Activated CD8-positive, alpha-beta memory T cell treated with anti-CD3 and anti-CD28 coated beads, Interleukin-2, amount 50 U/mL, for 4 hours (primary cell): ENCODE data around the gene CLEC18A.
"Not testable (repeated sequence)": the region's sequence is repeated elsewhere in the genome, so short reads cannot be mapped to it uniquely, and the experiment has no call there.

Experiments used
- DNase-seq: peaks from one replicate; pipeline ENCODE4 v3.0.0-alpha.2; 2020

CLEC18A gene

DNA sequence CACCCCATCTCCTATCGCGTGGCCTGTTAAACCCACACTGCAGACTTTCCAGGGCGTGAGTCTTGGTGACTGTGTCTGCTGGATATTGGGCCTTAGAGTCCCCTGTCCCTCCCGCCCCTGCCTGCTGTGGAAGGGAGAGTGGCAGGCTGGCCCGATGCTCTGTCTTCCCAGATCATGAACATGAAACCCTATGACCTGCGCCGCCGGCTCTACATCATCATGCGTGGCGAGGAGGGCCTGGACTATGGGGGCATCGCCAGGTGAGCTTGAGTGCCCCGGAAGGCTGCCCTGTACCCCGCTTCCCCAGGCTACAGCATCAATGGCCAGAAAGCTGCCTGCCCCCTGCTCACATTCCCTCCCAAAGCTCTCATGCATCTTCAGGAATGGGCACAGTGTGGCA lies 19.5 kb upstream of the CLEC18A start:
- DNase-seq: no peak

DNA sequence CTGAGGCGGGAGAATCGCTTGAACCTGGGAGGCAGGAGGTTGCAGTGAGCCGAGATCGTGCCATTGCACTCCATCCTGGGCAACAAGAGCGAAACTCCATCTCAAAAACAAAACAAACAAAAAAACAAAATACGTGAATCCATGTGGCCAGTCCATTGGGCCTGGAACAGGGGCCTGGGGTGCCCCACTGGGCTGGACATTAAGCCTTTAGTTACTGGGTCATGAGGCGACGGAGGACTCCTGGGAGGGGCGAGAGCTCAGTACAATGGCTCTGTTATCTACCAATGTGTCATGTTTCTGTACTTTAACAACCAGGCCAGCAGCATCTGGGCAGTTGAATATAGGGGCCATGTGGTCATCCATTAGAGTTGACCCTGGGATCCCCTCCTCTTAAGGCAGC lies 18.9 kb upstream of the CLEC18A start:
- DNase-seq: no peak

GRCh38 chr16:69932691-69933392 lies 18.3 kb upstream of the CLEC18A start:
- no peak for DNase-seq

DNA sequence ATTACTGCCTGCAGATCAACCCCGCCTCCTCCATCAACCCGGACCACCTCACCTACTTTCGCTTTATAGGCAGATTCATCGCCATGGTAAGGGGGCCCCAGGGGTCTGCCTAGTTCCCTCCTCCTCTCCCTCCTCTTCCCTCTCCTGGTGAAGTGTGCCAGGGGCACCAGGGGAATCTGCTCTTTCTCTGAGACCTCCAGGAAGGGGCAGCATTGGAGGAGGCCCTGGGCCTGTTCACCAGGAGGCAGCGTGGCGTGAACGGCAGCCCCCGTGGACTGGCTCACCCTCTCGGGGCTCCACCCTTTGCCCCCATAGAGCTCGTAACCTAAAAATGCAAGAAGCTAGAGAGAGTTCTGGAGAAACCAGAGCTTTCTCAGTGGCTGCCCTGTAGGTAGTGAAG lies 17.1 kb upstream of the CLEC18A start:
- DNase-seq: no peak

- DNase-seq: no peak
Observed at GRCh38 chr16:69934751-69935150, 16.4 kb upstream of the CLEC18A start.

DNA sequence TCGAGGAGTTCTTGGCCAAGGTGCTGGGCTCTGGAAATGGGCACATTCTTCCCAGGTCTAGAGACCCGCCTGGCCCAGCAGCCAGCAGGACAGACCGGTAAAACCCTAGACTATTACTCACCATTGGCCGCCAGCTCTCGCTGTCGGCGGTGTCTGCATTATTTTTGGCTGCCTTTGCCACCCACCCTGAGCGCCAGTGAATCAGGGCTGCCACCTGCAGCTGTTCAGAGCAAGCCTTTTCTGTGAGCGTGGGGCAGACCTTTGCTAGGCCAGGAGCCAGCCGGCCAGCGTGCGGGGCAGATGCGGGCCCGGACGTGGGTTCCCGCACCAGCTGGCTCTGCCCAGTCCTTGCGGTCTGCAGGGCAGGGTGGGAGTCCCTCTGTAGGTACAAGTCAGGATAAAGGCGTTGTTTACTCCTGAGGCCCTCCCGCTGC lies 15.8 kb upstream of the CLEC18A start:
- no peak for DNase-seq

DNA sequence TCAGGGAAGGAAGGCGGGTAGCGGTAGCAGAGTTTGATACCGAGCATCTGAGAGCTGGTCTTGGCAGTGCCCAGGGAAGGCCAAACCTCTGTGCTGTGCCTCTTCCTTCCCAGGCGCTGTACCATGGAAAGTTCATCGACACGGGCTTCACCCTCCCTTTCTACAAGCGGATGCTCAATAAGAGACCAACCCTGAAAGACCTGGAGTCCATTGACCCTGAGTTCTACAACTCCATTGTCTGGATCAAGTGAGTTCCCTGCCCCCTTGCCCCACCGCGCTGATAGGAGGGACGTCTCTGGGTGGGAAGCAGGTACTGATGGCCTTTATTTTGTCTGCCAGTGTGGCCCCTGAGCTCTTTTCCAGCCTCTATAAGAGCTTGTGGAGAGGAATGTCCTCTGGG lies 15.4 kb upstream of the CLEC18A start:
- DNase-seq: no peak

DNA sequence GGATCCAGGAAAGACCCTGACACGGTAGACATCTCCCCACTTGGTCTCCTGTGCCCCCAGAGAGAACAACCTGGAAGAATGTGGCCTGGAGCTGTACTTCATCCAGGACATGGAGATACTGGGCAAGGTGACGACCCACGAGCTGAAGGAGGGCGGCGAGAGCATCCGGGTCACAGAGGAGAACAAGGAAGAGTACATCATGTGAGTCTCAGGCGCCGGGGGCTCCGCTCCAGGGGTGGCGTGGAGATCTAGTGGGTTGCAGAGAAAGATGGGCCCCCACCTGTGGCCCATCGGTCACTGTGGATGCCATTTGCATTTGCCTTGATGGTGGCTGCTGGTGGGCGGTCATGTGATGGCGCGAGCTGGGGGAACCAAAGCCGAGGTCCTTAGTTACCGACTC lies 14.9 kb upstream of the CLEC18A start:
- DNase-seq: no peak

GRCh38 chr16:69936751-69937211 lies 14.4 kb upstream of the CLEC18A start:
- no peak for DNase-seq

- DNase-seq: no peak
Observed at GRCh38 chr16:69937465-69937951, 13.6 kb upstream of the CLEC18A start.

- no peak for DNase-seq
Observed at GRCh38 chr16:69938981-69939820, 11.9 kb upstream of the CLEC18A start.

- DNase-seq: no peak
Observed at GRCh38 chr16:69939821-69940585, 11.1 kb upstream of the CLEC18A start.

GRCh38 chr16:69940676-69941075 lies 10.5 kb upstream of the CLEC18A start:
- no peak for DNase-seq

- DNase-seq: no peak
Observed at GRCh38 chr16:69941251-69942098, 9.7 kb upstream of the CLEC18A start.

GRCh38 chr16:69942099-69942491 lies 9.0 kb upstream of the CLEC18A start:
- no peak for DNase-seq

- no peak for DNase-seq
Observed at GRCh38 chr16:69942627-69943170, 8.4 kb upstream of the CLEC18A start.

DNA sequence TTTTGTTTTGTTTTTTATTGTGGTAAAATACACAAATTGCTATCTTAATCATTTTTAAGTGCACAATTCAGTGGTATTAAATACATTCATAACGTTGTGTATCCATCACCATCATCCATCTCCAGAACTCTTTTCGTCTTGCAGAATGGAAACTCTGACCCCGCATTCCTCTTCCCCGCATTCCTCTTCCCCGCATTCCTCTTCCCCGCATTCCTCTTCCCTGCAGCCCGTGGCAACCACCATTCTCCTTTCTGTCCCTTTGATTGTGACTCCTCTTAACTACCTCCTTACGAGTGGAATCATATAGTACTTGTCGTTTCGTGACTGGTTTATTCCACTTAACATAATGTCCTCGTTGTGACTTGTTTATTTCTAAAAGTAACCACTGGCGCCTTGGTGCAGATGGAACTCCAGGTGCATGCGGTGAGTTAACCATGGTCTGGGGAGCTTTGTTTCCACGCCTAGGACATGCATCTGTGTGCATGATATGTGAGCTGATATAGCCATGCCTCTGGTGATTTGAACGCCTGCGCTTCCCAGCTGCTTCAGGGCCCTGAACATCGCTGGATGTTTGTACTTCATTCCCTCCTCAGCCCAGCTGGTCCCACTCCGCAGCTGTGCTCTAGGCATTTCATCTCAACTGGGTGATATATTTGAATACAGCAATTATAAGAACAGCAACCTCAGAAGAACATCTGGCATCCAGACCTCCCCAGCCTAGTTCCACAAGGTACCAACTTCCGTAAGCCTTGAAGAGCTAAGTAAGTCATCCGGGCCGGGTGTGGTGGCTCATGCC lies 7.7 kb upstream of the CLEC18A start:
- DNase-seq: not testable (repeated sequence)

DNA sequence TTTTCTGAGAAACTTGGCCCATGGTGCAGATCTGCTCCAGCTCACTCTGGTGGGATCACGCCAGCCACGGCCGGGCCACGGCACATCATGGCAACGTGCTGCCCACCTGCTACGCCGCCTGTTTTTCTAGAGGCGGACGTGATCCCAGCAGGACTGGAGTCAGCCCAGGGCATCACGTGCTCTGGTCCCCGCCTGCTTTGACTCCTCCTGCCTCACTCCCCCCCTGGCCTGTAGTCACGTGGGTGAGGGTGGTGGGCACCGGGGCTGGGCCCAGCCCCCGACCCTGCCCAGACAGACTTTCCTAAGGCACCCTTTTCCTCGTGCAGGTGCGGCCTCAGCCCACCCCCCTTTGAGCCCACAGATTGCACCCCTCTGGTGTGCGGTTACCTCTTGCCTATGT lies 723 bp upstream of the CLEC18A start:
- not testable (repeated sequence) for DNase-seq

- not testable (repeated sequence) for DNase-seq
Observed at GRCh38 chr16:69951672-69952031, 518 bp downstream of the CLEC18A start.

DNA sequence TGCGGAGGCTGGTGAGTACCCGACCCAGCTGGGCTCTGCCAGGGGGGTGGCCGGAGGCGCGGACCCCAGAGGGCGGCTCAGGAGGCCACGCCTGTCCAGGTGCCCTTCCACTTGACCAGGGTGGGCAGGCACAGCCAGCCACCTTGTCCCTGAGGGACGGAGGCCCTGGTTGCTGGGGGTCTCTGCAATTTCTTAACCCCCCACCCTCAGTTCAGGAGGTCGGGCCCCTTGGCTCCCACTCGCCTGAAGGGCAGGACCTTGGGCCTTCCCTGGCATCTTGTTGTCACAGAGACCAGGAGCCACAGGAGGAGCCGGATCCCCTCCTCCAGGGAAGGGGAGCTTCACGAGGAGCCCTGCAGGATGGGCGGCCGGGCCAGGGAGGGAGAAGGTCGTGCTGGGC lies 982 bp downstream of the CLEC18A start:
- not testable (repeated sequence) for DNase-seq
